Measurements from ENCODE around the gene LRRC28.
A peak's percentile ranks its signal among the peaks of the same experiment; 100 is the strongest.

Gene LRRC28

GRCh38 chr15:99427210-99427609 is 175.9 kb downstream of the LRRC28 start:
- no peak overlapping the region for H3K4me3 ChIP-seq
- H3K27ac ChIP-seq: no peak overlapping the region

GRCh38 chr15:99427668-99428361 is 176.5 kb downstream of the LRRC28 start:
- H3K4me3 ChIP-seq: no peak overlapping the region
- H3K27ac ChIP-seq: no peak overlapping the region

- H3K27ac ChIP-seq: peak overlapping the region in 1 of 21 experiments; percentile 31
- H3K4me3 ChIP-seq: no peak overlapping the region
Measured at GRCh38 chr15:99429681-99430081, 178.4 kb downstream of the LRRC28 start.

- H3K27ac ChIP-seq: no peak overlapping the region
- H3K4me3 ChIP-seq: no peak overlapping the region
Measured at GRCh38 chr15:99430881-99431401, 179.7 kb downstream of the LRRC28 start.

GRCh38 chr15:99431661-99432091 is 180.4 kb downstream of the LRRC28 start:
- H3K27ac ChIP-seq: peak overlapping the region in 1 of 21 experiments; percentile 5
- H3K4me3 ChIP-seq: no peak overlapping the region

GRCh38 chr15:99432271-99433025 is 181.2 kb downstream of the LRRC28 start:
- Histone ChIP-seq H3K4me3 (no peak overlapping the region), H3K27ac (peak overlapping the region in 14 of 21 experiments; percentile 1 to 86 (median 64))

- H3K27ac ChIP-seq: peak overlapping the region in 15 of 21 experiments; percentile 1 to 86 (median 65)
- no peak overlapping the region for H3K4me3 ChIP-seq
Measured at GRCh38 chr15:99433026-99433756, 181.9 kb downstream of the LRRC28 start.

- Histone ChIP-seq H3K27ac (peak overlapping the region in 15 of 21 experiments; percentile 1 to 86 (median 65)), H3K4me3 (peak overlapping the region in 1 of 7 experiments; percentile 28)
Measured at GRCh38 chr15:99433757-99434450, 182.6 kb downstream of the LRRC28 start.

GRCh38 chr15:99434506-99435112 is 183.3 kb downstream of the LRRC28 start:
- Histone ChIP-seq H3K4me3 (peak overlapping the region in 2 of 7 experiments; percentile 14 to 28), H3K27ac (peak overlapping the region in 15 of 21 experiments; percentile 25 to 86 (median 70))

GRCh38 chr15:99435113-99435695 is 183.9 kb downstream of the LRRC28 start:
- Histone ChIP-seq H3K27ac (peak overlapping the region in 19 of 21 experiments; percentile 13 to 86 (median 67)), H3K4me3 (peak overlapping the region in 2 of 7 experiments; percentile 14 to 28)

GRCh38 chr15:99435877-99436541 is 184.7 kb downstream of the LRRC28 start:
- peak overlapping the region in 19 of 21 experiments; percentile 13 to 86 (median 67) for H3K27ac ChIP-seq
- H3K4me3 ChIP-seq: no peak overlapping the region

- Histone ChIP-seq H3K27ac (peak overlapping the region in 13 of 21 experiments; percentile 50 to 86 (median 70)), H3K4me3 (no peak overlapping the region)
Measured at GRCh38 chr15:99436542-99437314, 185.4 kb downstream of the LRRC28 start.

GRCh38 chr15:99437315-99438223 is 186.3 kb downstream of the LRRC28 start:
- Histone ChIP-seq H3K4me3 (no peak overlapping the region), H3K27ac (peak overlapping the region in 14 of 21 experiments; percentile 2 to 86 (median 67))

GRCh38 chr15:99438224-99438585 is 186.9 kb downstream of the LRRC28 start:
- peak overlapping the region in 15 of 21 experiments; percentile 2 to 86 (median 67) for H3K27ac ChIP-seq
- H3K4me3 ChIP-seq: no peak overlapping the region

- H3K27ac ChIP-seq: peak overlapping the region in 15 of 21 experiments; percentile 2 to 86 (median 67)
- H3K4me3 ChIP-seq: no peak overlapping the region
Measured at GRCh38 chr15:99438691-99439523, 187.6 kb downstream of the LRRC28 start.

Measured in skin epidermis (tissue), 12 donors.